HG03095 (cell line): ENCODE results near the gene KLHL29.

Experiments used
- ATAC-seq: cut with Tn5 transposase; IDR thresholded peaks from one replicate; pipeline ENCODE4 v1.9.1; 2021; ENCODE audit warnings: moderate library complexity; ENCODE audit not compliant: unreplicated experiment

The KLHL29 gene

GRCh38 chr2:23507267-23508065, 122.5 kb downstream of the KLHL29 start:
- no peak for ATAC-seq

DNA sequence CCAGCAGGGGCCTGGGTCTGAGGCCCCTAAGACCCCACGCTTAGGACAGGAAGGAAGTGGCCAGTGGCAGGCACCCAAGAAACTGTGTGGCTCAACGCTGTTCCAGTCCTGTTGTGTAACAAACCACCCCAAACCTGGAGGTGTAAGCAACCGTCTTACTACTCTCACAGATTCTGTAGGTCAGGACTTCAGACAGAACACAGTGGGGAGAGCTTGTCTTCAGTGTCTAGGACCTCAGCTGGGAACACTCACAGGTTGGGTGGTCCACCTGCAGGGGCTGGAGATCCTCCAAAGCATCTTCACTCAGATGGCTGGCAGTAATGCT, 123.0 kb downstream of the KLHL29 start:
- ATAC-seq: no peak

GRCh38 chr2:23509103-23509502, 124.1 kb downstream of the KLHL29 start:
- no peak for ATAC-seq

- no peak for ATAC-seq
These were observed 124.8 kb downstream of the KLHL29 start for GRCh38 chr2:23509596-23510292.

- ATAC-seq: no peak
These were observed 125.5 kb downstream of the KLHL29 start for GRCh38 chr2:23510471-23510870.

- no peak for ATAC-seq
These were observed 127.8 kb downstream of the KLHL29 start for GRCh38 chr2:23512778-23513177.

DNA sequence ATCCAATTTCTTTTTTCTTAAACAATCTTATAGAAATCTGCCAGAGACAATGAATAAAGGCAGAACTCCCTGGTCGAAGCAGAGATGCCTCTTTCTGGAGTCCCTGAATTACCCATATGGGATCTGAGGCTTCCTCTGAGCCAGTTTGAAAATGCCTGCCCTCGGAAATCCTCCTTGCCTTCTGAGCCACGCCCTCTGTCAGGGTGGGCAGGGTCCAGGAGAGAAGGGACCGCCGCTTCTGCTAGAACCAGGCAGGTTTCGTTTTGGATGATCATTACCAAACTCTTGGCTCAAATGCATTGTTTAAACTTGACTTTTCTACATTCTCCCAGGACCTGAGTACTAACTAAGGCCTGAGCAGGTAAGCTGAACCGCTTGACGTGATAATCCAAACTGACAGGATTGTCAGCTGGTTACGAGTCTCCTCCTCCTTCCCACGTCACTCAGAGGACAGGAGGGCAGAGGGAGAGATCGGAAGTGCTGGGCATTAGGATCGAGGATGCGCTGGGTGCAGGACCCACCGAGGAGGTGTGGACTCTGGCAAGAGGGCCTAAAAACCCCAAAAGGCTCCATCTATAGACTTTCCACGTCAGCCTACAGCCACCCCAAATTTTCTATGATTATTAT, 128.4 kb downstream of the KLHL29 start:
- no peak for ATAC-seq

DNA sequence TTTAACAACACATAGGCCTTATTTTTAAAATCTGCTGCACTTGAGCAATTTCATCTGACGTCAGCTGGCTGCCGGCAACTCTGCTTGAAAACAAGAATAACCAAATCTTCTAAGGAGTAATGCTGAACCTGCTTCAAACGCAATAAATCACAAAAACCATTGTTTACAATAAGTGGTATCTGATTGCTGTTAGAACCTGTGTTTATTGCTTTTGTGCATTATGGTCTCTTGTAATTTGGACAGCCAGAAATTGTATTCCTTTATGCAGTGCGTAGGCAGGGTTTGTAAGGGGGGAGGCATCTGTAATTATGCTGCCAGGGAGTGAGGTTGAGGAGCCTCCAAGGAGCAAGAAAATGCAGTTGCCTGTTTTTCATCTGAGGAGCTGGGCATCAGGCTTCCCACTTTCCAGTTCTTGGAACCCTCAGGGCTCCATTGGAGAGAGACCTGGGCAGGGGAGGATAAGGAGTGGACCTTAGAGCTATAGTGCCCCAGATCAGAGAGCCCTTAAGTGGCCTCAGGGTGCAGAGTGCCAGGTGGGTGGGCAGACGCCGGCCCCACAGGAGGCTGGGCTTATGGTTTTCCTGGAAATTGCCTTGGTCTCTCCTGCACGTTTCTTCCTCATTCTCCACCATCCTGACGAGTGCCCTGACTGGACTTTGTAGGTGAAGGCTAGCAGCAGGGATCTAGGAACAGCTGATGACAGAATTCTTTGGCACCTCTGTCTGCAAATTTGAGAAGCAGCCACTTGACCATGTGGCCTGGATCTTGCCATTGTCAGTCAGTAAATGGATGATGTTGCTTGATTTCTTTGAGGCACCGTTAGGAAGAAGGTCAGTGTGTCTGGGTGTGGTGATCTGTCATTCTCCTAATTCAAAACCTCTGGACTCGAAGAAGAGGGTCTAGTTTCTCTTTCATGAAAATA, 129.2 kb downstream of the KLHL29 start:
- no peak for ATAC-seq

DNA sequence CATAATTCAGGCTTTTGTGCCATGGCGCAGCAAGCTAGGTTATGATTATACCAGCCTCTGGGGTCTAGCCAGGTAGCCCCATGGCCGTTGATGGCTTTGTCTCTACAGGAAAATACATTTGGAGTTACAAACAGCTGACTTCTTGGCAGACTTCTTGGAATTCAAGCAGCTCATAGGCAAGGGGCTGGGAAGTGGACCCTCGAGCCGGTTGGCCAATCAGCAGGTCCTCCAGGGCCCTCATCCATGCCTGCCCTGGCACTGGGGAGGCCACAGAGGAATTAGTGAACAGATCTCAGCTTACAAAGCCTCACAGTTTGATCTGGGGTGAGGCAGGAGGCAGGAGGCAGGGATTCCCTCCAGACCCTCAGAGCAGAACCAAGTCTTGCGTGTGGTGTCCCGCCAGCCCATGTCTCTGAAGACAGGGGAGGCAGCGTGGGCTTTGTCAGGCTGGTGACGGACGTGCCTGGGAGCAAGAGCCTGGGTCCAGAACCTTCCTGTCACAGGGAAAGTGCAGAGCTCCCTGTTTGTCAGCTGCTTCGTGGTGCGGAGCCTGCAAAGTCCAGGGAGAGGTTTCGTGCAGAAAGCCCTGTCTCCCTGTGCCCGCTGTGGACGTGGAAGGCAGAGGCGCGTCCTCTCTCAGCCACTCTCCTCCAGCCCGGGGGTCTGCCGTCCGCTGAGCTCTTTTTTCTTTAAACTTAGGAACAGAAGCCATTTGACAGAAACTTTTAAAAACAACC, 131.7 kb downstream of the KLHL29 start:
- ATAC-seq: no peak

DNA sequence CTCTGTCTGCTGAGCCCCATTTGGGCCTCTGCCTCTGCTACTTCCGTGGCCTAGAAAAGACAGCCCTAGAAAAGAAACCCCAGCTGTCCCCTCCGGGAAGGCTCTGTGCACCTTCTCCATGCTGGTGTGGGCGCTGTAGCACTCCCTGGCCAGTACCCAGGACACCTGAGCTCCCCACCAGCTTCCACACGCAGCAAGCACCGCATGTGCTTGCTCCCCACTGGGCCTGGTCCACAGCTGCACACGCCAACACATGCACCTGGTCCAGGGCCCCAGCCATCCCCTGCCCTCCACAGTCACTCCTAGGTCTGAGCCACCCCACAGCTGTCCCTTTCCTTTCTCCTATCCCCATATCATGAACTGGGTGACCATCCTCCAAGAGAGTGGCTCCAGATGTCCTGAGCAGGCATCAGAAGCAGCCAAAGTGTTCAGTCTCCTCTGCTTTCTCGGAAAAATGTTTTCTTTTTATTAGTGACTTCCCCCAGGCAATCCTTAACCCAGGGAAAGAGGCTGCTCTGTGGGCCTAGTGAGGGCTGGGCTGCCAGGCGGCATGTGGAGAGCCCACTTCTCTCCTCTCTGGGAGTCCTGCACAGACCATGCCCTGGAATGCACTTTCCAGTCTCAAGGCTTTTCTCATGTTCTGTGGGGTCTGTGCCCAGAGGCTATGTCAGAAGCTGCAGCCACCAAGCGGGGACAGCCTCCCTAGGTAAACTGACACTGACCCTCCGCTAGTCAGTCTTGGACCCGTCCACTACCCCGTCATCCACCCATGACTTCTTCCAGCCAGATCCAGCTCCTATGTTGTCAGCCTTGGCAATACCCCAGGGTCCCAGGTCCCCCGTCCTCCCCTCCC, 133.7 kb downstream of the KLHL29 start:
- ATAC-seq: no peak

DNA sequence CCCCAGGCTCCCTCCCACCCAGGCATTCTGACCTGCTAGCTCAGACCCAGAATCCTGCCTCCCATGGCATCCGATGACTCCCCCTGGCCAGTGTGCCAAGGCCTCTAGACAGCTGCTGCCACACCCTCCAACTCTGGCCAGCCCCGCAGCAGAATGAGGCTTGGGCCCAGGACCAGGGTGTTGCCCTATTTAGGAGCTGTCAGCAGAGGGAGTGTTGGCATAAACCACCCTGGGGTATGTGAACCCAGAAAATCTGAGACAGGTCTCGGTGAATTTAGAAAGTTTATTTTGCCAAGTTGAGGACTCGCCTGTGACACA, 134.3 kb downstream of the KLHL29 start:
- no peak for ATAC-seq

DNA sequence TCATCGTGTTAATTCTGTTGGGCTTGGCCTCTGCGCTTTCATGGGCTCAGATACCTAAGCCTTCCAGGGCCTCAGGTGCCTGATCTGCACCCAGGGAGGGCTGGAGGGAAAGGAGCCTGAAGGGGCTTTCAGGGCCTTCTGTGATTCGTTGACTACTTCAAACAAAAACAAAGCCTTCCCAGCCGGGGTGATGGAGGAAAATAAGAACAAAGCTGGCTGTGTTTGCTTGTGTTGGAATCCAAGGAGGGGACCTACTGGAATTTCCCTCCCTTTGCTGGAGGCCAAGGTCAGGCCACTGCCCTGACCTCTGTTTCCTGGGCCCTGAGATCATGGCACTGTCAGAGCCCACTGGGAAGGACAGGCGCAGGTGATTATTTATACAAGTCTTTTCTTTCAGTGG, 135.3 kb downstream of the KLHL29 start:
- no peak for ATAC-seq

GRCh38 chr2:23521060-23521459, 136.1 kb downstream of the KLHL29 start:
- ATAC-seq: no peak

GRCh38 chr2:23522726-23523372, 137.9 kb downstream of the KLHL29 start:
- no peak for ATAC-seq

DNA sequence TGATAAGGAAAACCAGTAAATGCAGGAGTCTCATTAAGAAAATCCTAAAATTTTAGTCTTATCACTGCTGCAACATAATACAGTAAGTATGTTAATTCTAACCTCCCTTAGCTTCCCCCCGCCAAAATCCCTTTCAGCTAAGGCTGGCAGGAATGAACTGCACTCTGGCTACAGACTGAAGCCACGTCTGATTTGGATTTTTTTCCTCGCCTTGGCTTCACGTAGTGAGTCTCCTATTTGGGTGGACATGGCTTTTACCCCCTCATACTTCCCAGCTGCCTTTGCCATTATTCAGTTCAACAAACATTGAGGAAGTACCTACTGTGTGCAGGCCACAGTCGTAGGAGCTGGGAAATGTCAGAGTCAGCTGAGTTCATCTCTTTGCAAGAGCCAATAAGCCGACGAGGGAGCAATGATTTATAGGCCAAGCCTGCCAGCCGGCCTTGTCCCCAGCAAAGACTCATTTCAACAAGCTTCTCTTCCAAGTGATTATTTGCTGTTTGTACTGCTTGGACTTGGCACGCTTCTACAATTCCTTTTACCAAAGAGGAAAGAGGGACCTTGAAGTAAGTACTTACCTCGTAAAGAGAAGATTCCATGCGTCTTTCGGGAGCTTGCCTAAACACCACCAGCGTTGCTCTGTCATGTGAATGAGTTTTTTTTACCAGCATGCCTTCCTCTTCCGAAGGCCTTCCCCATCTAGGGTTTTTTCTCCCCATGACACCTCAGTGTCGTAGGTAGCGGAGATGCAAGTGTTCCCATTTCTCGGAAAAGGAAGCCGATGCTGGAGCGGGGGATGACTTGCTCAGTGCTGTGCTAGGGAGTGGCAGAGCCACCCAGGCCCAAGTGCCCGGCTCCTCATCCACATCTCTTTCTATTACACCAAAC, 138.6 kb downstream of the KLHL29 start:
- ATAC-seq: no peak

DNA sequence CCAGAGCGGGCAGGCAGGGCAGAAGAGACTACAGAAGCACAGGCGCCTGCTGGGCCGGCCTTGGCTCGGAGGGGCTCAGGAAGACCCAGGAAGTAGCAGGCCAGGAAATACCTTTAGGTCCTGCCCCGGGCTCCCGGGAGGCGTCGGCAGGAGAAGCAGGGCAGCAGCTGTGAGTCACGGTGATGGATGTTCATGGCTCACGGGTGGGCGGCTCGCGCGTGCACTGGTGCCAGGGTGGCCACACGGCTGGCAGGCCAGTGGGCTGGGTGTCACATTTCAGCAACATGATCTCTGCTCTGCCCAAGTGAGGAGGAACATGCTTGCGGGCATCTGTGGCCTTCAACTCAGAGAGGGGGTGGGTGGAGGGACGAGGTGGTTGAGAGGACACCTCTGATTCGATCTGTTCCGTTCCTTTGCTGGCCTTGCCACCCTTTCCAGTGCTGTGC, 139.3 kb downstream of the KLHL29 start:
- no peak for ATAC-seq

DNA sequence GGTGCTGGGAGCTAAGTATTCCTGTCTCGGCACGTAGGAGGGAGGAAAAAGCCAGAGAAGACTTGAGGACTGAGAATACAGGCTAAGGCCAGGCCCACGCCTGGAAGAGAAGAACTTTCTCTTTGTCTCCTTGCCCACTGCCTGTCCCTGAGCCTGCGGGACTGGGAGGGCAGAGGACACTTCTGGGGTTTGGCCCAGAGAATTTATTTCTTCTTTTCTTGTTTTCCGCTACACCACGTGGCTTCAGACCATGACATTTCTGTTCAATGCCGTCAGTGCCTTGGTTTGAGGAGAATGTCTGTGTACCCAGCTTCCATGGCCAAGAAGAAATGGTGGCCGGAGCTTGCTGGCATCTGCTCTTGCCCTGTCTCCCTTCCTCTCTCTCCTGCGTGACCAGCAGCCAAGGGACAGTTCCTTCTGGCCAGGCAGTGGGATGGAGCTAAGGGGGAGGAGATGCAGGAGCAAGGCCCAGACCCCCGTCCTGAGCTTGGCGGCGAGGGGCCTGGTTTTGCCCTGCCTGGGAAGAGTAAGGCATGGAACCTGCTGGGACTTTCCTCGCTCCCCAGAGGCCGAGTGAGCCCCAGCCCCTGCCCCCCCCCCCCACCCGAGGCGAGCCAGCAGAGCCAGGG, 140.3 kb downstream of the KLHL29 start:
- ATAC-seq: no peak

DNA sequence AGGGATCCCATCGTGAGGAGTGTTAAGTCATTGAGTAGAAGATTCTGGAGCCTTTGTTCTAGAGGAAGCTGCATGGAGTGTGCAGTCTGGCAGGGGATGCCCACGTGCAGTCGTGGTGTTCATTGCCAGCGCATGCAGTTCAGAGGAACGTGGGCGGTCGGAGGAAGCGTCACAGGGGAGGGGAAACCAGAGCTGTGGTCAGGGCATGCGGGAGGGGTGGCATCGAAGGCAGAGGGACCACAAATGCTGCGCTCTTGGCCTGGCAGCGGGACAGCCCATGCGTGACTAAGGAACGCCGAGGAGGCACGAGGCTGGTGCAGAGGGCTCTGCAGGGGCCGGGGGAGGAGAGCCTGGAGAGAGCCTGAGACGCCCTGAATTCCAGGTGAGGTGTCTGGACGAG, 141.1 kb downstream of the KLHL29 start:
- ATAC-seq: no peak
